ENCODE results near the gene PGAP2. TPM values are rescaled to one million over a fixed set of nuclear protein-coding genes. Genes with fewer than 3 reads are reported as not detected.
A peak's percentile ranks its signal among the peaks of the same experiment; 100 is the strongest.

The PGAP2 gene
- total RNA-seq, 3 donors from 2014 or later, result 28.9 to 31.2 (median 29.0) TPM

DNA sequence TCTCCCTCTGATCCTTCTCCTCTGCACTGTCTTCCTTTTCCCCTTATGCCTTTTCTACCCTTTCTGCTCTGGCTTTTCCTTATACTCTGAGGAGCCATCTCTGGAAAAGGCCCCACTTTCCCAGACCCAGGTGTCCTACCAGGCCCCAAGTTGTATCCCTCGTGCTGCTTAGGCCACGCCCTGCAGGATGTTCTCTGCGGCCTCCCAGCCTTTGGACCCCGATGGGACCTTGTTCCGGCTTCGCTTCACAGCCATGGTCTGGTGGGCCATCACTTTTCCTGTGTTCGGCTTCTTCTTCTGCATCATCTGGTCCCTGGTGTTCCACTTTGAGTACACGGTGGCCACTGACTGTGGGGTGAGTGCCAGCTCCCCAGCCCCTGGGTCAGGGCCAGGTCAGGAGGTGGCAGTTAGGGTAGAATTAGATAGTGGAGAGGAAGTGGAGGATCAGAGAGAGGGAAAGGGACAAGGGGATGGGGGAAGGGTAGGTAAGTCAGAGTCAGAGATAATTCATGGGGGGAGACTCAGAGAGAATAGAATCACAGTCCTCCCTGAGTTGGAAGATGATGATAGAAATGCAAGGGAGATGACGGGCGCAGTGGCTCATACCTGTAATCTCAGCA lies 8.9 kb downstream of the PGAP2 start:
- DNase-seq, result no peak
- Mint-ChIP-seq H3K4me3 (no peak overlapping the region), H3K4me1 (ENCODE audit: low read depth) (no peaks in the 10 kb centered on the region), H3K9me3 (no peaks in the 10 kb centered on the region), H3K36me3 (ENCODE audit: insufficient read depth) (no peaks in the 10 kb centered on the region), H3K27me3 (ENCODE audit: low read depth) (no peaks in the 10 kb centered on the region)
- ATAC-seq, result no peak

DNA sequence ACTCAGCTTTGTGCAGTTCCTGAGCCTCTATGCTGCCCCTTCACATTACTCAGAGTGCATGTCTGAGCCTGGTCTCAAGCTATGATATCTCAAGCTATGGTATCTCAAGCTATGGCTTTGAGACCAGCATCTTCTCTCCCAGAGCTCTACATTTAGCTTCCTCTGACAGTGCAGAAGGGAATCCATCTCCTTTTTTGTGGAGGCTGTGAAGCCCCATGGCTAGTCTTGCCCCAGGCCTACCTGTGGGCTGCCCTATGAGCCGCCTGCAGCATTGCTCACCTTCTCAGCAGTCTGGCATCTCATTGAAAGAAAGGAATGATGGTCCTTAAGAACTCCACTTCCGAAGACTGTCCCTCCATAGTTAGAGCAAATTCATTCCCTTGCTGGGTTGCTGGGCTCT lies 12.6 kb downstream of the PGAP2 start:
- DNase-seq (no peak), ATAC-seq (no peak)
- Mint-ChIP-seq H3K4me3 (no peak overlapping the region), H3K9me3 (no peaks in the 10 kb centered on the region), H3K36me3 (ENCODE audit: insufficient read depth) (peaks cover 7% of the 10 kb centered on the region), H3K27me3 (ENCODE audit: low read depth) (no peaks in the 10 kb centered on the region), H3K4me1 (ENCODE audit: low read depth) (peaks cover 21% of the 10 kb centered on the region)

DNA sequence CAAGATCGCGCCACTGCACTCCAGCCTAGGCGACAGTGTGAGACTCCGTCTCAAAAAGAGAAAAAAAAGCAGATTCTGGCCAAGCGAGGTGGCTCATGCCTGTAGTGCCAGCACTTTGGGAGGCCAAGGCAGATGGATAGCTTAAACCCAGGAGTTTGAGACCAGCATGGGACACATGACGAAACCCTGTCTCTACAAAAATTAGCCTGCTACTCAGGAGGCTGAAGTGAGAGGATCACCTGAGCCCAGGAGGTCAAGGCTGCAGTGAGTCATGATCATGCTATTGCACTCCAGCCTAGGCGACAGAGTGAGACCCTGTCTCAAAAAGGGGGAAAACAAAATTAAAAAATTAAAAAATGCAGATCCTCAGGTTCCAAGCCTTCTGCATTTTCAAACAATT lies 14.0 kb downstream of the PGAP2 start:
- no peaks in the 10 kb centered on the region for H3K27me3 Mint-ChIP-seq (ENCODE audit: low read depth)
- H3K36me3 Mint-ChIP-seq (ENCODE audit: insufficient read depth), result peaks cover 17% of the 10 kb centered on the region
- H3K9me3 Mint-ChIP-seq, result no peaks in the 10 kb centered on the region
- peaks cover 30% of the 10 kb centered on the region for H3K4me1 Mint-ChIP-seq (ENCODE audit: low read depth)
- no peak for ATAC-seq
- DNase-seq, result no peak
- no peak overlapping the region for H3K4me3 Mint-ChIP-seq

DNA sequence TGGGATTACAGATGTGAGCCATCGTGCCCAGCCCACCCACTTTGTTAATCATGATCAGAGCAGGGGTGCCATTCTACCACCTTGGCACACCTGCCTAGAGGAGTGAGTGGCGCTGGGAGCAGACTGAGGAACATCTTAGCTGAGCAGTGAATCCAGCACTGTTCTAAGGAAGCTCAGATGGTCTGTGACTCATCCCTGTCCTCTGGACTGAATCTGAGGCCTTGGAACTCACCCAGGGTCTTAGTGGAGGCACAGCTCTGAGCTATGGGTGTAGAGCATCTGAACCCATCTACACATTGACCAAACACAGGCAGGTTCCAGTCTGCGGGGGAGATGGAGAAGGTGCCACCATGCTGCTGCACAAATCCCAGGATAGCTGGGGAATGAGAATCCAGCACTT lies 14.9 kb downstream of the PGAP2 start:
- DNase-seq (no peak), ATAC-seq (no peak)
- H3K9me3 Mint-ChIP-seq, result no peaks in the 10 kb centered on the region
- H3K36me3 Mint-ChIP-seq (ENCODE audit: insufficient read depth), result peaks cover 26% of the 10 kb centered on the region
- no peak overlapping the region for H3K4me3 Mint-ChIP-seq
- no peaks in the 10 kb centered on the region for H3K27me3 Mint-ChIP-seq (ENCODE audit: low read depth)
- H3K4me1 Mint-ChIP-seq (ENCODE audit: low read depth), result peaks cover 32% of the 10 kb centered on the region

DNA sequence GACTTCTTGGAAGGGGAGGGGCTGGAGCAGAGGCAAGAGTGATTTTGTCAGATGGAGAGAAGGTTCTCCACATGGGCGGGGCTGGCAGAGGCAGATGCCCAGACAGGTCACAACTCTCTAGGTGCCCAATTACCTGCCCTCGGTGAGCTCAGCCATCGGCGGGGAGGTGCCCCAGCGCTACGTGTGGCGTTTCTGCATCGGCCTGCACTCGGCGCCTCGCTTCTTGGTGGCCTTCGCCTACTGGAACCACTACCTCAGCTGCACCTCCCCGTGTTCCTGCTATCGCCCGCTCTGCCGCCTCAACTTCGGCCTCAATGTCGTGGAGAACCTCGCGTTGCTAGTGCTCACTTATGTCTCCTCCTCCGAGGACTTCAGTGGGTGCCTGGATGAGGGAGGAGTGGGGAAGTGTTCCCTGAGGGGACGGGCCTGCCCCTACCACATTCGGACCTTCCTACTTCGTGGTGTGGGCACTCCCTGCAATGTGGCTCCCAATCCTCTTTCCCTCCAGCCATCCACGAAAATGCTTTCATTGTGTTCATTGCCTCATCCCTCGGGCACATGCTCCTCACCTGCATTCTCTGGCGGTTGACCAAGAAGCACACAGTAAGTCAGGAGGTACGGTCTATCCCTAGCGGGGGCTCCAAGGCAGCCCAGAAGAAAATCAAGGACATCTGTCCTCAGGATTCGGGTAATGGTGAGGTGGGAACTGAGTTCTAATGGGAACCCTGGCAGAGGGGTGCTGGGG lies 15.6 kb downstream of the PGAP2 start:
- ATAC-seq, result no peak
- H3K36me3 Mint-ChIP-seq (ENCODE audit: insufficient read depth), result peaks cover 26% of the 10 kb centered on the region
- no peak for DNase-seq
- H3K4me1 Mint-ChIP-seq (ENCODE audit: low read depth), result peaks cover 32% of the 10 kb centered on the region
- no peaks in the 10 kb centered on the region for H3K9me3 Mint-ChIP-seq
- H3K4me3 Mint-ChIP-seq, result no peak overlapping the region
- no peaks in the 10 kb centered on the region for H3K27me3 Mint-ChIP-seq (ENCODE audit: low read depth)

DNA sequence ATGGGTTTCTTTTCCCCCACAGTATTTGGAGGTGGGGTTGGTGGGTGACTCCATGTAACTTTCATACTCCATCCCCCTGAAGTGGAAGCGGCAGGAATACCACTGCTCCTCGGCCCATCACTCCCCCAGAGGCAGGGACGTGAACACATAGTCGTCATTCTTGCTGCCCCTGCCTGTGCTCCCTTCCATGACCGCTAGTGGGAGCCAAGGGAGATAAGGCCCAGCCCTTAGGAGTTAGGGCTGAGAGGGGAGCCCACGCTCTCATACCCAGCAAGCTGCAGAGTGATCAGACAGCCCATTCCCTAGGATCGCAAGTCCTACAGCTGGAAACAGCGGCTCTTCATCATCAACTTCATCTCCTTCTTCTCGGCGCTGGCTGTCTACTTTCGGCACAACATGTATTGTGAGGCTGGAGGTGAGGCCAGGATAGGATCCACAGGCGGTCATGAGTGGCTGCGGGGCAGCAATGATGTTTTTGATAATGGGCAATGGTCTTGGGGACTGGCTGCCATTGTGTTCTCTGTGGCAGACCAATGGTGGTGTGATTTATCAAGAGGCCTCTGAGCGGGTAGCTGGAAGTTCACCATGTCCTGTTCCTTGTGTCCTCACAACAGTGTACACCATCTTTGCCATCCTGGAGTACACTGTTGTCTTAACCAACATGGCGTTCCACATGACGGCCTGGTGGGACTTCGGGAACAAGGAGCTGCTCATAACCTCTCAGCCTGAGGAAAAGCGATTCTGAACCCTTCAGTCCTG lies 16.5 kb downstream of the PGAP2 start:
- H3K4me1 Mint-ChIP-seq (ENCODE audit: low read depth), result peaks cover 32% of the 10 kb centered on the region
- H3K27me3 Mint-ChIP-seq (ENCODE audit: low read depth), result no peaks in the 10 kb centered on the region
- no peaks in the 10 kb centered on the region for H3K9me3 Mint-ChIP-seq
- DNase-seq (peak; percentile 81), ATAC-seq (peak; percentile 93 to 95)
- peak overlapping the region; percentile 13 for H3K4me3 Mint-ChIP-seq
- peaks cover 27% of the 10 kb centered on the region for H3K36me3 Mint-ChIP-seq (ENCODE audit: insufficient read depth)

DNA sequence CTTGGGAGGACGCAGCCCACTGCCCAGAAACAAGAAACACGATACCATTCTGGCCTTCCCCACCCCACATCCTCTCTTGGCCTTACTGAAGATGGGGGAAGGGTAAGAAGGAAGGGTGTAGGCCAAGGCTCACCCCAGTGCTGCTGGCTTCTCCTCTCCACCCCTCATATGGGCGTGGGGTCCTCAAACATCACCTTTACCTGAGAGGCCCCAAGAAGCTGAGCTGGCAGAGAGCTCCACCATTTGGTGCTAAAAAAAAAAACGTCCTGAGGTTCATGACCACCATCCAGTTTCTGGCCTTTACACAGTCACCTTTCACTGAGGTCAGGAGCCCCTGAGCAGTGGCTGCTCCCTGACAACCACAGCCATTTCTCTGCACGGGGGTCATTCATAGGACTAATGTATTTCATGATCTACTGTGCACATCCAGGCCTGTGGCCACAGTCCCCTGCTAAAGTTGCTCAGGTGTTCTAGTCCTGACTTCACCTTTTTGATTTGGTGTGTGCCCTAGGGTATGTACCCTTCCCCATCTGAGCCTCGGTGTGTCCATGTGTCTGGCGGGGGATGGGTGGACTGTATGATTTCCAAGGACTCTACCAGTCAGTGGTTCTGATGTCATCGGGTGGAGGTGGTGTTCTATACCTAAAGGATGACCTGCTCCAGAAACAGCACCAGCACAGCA lies 17.3 kb downstream of the PGAP2 start:
- no peaks in the 10 kb centered on the region for H3K9me3 Mint-ChIP-seq
- peaks cover 38% of the 10 kb centered on the region for H3K4me1 Mint-ChIP-seq (ENCODE audit: low read depth)
- no peaks in the 10 kb centered on the region for H3K27me3 Mint-ChIP-seq (ENCODE audit: low read depth)
- ATAC-seq (peak in 1 of 2 donors; percentile 7), DNase-seq (no peak)
- H3K36me3 Mint-ChIP-seq (ENCODE audit: insufficient read depth), result peaks cover 31% of the 10 kb centered on the region
- H3K4me3 Mint-ChIP-seq, result no peak overlapping the region

DNA sequence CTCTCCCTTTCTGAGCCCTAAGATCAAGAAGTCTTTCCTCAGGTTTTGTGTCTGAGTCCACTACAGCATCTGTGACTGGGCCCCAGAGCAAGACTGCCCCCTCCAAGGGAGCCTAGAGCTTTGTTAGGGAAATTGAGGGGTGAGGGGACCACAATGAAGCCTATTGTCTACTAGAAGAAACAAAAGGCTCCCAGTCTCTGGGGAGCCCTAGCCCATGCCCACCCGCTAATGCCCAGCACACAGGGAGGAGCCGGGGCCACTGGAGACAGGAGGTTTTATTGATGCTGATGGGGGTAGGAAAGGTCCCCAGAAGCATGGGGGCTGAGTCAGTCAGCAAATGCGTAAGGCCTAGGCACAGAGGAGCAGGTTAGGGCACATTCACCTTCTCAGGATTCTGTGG lies 18.4 kb downstream of the PGAP2 start:
- ATAC-seq, result no peak
- Mint-ChIP-seq H3K9me3 (no peaks in the 10 kb centered on the region), H3K36me3 (ENCODE audit: insufficient read depth) (peaks cover 39% of the 10 kb centered on the region), H3K27me3 (ENCODE audit: low read depth) (no peaks in the 10 kb centered on the region), H3K4me3 (no peak overlapping the region), H3K4me1 (ENCODE audit: low read depth) (peaks cover 49% of the 10 kb centered on the region)
- no peak for DNase-seq

DNA sequence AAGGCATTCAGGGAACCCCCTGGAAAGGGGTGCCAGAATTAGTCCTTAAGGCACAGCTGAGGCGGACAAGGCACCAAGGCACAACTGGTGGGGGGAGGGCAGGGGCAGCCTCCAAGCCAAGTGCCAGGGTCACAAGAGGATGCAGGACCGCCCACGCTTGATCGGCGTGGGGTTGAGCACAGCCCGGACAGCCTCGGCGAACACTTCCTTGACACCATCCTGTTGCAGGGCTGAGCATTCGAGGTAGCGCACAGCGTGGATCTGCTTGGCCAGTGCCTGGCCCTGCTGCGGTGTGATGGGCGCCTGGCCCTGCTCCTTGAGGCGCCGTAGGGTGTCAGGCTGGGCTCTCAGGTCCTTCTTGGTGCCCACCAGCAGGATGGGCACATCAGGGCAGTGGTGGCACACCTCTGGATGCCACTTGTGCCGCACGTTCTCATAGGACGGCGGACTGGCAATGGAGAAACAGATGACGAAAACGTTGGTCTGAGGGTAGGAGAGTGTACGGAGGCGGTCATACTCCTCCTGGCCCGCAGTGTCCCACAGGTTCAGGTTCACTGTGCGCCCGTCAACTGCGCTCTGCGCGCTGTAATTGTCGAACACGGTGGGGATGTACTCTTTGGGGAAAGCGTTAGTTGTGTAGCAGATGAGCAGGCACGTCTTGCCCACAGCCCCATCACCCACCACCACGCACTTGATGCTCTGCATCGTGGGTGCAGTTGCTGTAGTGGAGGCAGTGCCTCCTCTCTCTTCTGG lies 19.2 kb downstream of the PGAP2 start:
- no peak overlapping the region for H3K4me3 Mint-ChIP-seq
- no peak for ATAC-seq
- peaks cover 41% of the 10 kb centered on the region for H3K36me3 Mint-ChIP-seq (ENCODE audit: insufficient read depth)
- H3K9me3 Mint-ChIP-seq, result no peaks in the 10 kb centered on the region
- no peak for DNase-seq
- H3K27me3 Mint-ChIP-seq (ENCODE audit: low read depth), result no peaks in the 10 kb centered on the region
- H3K4me1 Mint-ChIP-seq (ENCODE audit: low read depth), result peaks cover 58% of the 10 kb centered on the region

DNA sequence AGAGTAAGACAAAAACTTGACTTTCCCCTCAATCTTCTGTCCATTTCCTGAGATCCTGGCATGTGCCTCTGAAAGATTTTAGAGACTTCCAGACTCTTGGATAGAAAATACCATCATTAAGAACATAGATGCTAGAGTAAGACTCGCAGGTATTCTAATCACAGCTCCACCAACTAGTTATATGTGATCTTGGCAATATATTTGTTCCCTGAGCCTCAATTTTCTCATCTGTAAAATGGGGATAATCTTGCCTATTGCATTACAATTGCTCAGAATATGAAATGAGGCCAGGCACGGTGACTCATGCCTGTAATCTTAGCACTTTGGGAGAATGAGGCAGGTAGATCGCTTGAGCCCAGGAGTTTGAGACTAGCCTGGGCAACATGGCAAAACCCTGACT lies 21.7 kb downstream of the PGAP2 start:
- peaks cover 68% of the 10 kb centered on the region for H3K4me1 Mint-ChIP-seq (ENCODE audit: low read depth)
- ATAC-seq (no peak), DNase-seq (no peak)
- no peak overlapping the region for H3K4me3 Mint-ChIP-seq
- peaks cover 49% of the 10 kb centered on the region for H3K36me3 Mint-ChIP-seq (ENCODE audit: insufficient read depth)
- no peaks in the 10 kb centered on the region for H3K9me3 Mint-ChIP-seq
- no peaks in the 10 kb centered on the region for H3K27me3 Mint-ChIP-seq (ENCODE audit: low read depth)

DNA sequence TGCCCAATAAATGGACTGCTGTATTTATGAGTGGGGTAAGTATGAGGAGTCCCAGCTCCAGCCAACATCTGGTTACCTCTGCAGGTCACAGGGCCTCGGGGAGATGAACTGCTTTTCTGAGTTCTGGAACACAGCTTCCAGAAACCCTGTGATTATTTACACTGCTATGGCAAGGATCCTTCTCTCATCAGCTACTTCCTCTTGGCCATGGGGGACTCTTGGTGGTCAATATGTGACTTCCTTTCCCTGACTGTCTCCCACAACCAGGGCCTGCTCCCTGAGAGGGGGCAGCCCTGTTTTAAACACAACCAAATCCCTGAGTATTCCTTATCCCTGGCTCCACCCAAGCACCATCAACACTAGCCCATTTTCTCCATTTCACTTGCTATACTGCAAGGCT lies 22.4 kb downstream of the PGAP2 start:
- Mint-ChIP-seq H3K4me3 (peak overlapping the region; percentile 75), H3K9me3 (no peaks in the 10 kb centered on the region), H3K27me3 (ENCODE audit: low read depth) (no peaks in the 10 kb centered on the region), H3K36me3 (ENCODE audit: insufficient read depth) (peaks cover 55% of the 10 kb centered on the region), H3K4me1 (ENCODE audit: low read depth) (peaks cover 69% of the 10 kb centered on the region)
- ATAC-seq, result no peak
- DNase-seq, result no peak

DNA sequence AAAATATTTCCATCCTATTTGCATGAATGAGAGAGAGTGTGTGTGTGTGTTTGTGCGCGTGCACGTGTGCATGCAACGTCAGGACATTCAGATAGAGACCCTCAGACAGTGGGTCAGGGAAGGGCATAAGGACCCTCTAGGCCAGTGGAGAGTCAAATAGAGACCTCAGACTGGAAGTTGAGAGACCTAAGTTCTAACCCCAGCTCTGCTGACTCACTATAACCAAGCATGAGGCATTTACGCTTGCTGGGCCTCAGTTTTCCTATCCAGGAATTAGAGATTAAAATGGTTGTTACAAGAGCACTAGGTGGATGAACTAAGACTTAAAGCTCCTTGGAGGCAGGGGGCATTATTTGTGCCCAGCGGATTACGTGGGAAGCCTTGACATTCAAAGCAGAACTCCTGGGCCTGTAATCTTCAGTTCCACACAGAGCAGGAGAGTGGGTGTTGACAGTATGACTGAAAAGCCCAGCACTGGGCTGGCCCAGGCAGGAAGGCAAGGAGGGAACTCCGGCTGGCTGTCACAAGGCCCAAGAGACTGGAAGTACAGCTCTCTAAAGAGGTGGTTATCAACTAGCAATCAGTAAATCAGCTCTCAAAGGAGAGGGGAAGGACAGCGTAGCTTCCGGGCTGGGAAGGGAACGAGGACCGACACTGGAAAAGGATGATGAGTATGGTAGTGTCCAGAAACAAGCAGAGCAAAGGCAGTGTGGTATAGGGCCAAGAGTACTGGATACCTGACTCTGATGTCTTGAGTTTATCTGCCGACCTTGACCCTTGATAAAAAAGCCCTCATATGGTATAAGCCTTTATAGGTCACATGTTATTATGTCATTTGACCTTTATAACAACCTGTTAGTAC lies 23.2 kb downstream of the PGAP2 start:
- Mint-ChIP-seq H3K4me3 (peak overlapping the region; percentile 75), H3K9me3 (no peaks in the 10 kb centered on the region), H3K36me3 (ENCODE audit: insufficient read depth) (peaks cover 50% of the 10 kb centered on the region), H3K4me1 (ENCODE audit: low read depth) (peaks cover 70% of the 10 kb centered on the region), H3K27me3 (ENCODE audit: low read depth) (no peaks in the 10 kb centered on the region)
- ATAC-seq (peak; percentile 71 to 77), DNase-seq (no peak)

DNA sequence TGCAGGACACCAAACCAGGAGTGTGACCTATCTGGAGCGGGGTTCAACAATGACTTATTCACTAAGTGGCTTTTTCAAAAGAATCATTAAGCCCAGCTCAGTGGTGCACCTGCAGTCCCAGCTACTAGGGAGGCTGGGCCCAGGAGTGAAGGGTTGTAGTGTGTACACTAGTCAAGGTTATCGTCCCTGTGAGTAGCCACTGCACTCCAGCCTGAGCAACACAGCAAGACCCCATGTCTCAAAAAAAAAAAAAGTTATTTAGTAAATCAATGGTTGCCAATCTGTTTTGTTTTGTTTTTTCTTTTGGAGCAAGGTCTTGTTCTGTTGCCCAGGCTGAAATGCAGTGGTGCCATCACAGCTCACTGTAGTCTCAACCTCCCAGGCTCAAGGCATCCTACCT lies 24.5 kb downstream of the PGAP2 start:
- H3K4me1 Mint-ChIP-seq (ENCODE audit: low read depth), result peaks cover 76% of the 10 kb centered on the region
- DNase-seq (no peak), ATAC-seq (no peak)
- no peaks in the 10 kb centered on the region for H3K27me3 Mint-ChIP-seq (ENCODE audit: low read depth)
- peaks cover 45% of the 10 kb centered on the region for H3K36me3 Mint-ChIP-seq (ENCODE audit: insufficient read depth)
- H3K9me3 Mint-ChIP-seq, result no peaks in the 10 kb centered on the region
- no peak overlapping the region for H3K4me3 Mint-ChIP-seq

Data from activated T-cell treated with anti-CD3 and anti-CD28 coated beads, Interleukin-2, amount 50 U/mL, for 4 hours (primary cell).